ENCODE measurements around the gene TSPAN14.

Gene TSPAN14

DNA sequence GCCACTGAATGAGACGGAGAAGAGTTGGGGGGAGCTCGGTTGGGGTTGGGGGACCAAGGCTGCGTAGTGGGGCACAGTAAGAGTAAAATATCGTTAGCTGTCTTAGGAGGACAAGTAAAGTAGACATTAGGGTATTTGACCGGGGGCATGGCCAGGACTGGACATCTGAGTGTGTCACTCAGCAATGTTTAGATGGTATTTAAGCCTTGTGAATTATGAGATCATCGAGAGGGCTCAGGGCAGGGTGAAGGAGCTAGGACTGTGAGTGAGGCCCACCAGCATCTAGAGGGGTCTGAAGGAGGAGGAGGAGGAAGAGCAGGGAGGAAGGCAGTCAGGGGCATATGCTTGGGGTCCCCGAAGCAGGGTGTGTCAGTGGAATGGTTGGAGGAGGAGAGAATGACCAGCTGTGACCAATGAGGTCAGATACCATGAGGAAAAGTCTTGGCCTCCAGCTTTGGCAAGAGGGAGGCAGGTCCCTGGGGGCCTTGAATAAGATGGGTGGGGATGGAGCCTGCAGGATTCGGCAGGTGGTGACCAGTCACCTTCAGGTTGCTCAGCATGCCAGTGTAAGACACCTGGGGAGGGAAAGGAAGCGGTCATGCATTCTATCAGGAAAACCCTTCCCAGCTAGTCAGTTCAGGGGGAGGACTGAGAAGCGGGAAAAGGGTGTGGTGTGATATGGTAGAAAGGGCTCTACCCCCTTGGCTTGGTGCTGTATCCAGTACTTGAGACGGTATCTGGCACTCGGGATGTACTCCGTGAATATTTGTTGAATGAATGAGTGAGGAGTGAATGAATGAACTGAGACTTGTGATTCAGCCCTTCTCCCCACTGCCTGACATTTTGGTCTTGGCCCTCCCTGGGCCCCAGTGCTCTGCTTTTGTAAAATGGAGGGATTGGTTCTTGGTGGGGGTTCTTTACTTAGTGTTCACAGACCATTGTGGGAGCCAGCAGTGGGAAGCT lies 48.8 kb downstream of the TSPAN14 start:
- peak overlapping the region; percentile 3 for H3K4me3 Mint-ChIP-seq

DNA sequence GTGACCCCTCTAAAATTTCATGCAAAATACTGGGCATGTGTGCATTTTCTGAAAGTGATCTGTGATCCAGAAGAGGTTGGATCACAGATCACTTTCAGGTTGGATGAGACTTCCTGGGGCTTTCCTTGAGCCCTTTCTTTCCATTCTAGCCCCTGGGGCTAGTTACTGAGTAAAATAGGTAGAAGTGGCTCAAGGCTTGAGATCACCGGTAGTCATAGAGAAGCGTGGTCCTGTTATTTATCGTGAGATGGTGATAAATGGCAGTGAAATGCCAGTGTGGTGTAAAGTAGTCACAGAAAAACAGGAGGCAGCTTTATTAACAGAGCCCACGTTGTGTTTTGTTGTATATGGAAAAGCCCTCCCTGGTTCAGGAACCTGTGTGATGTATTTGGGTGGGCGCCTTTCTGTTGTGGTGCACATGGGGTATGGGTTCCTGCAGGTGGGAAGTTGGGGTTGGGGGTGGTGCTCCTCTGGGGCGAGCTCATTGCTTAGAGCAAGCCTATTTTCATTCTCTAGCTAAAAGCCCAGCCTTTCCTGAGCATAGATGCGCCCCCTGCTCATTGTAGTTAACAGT lies 49.6 kb downstream of the TSPAN14 start:
- H3K4me1 Mint-ChIP-seq: peaks cover 73% of the 10 kb centered on the region
- peak overlapping the region; percentile 96 for H3K27ac Mint-ChIP-seq
- peaks cover 4% of the 10 kb centered on the region for H3K36me3 Mint-ChIP-seq (ENCODE audit: low read depth)
- H3K4me3 Mint-ChIP-seq: peak overlapping the region; percentile 3
- H3K27me3 Mint-ChIP-seq: no peaks in the 10 kb centered on the region
- ATAC-seq (peak; percentile 11), DNase-seq (no peak)
- no peaks in the 10 kb centered on the region for H3K9me3 Mint-ChIP-seq

More for the DNA sequence above, 48.8 kb downstream of the TSPAN14 start:
- Mint-ChIP-seq H3K27ac (peak overlapping the region; percentile 96), H3K27me3 (no peaks in the 10 kb centered on the region), H3K4me1 (peaks cover 80% of the 10 kb centered on the region), H3K9me3 (no peaks in the 10 kb centered on the region), H3K36me3 (ENCODE audit: low read depth) (peaks cover 4% of the 10 kb centered on the region)
- DNase-seq: no peak
- ATAC-seq: no peak

- H3K27me3 Mint-ChIP-seq: no peaks in the 10 kb centered on the region
- H3K4me1 Mint-ChIP-seq: peaks cover 67% of the 10 kb centered on the region
- H3K9me3 Mint-ChIP-seq: no peaks in the 10 kb centered on the region
- H3K36me3 Mint-ChIP-seq (ENCODE audit: low read depth): peaks cover 4% of the 10 kb centered on the region
- H3K27ac Mint-ChIP-seq: peak overlapping the region; percentile 96
- DNase-seq (no peak), ATAC-seq (no peak)
- H3K4me3 Mint-ChIP-seq: peak overlapping the region; percentile 3
These were observed 50.2 kb downstream of the TSPAN14 start for GRCh38 chr10:80504158-80504811.

- peak overlapping the region; percentile 96 for H3K27ac Mint-ChIP-seq
- H3K4me3 Mint-ChIP-seq: no peak overlapping the region
- peaks cover 9% of the 10 kb centered on the region for H3K36me3 Mint-ChIP-seq (ENCODE audit: low read depth)
- DNase-seq (no peak), ATAC-seq (no peak)
- H3K27me3 Mint-ChIP-seq: no peaks in the 10 kb centered on the region
- no peaks in the 10 kb centered on the region for H3K9me3 Mint-ChIP-seq
- peaks cover 60% of the 10 kb centered on the region for H3K4me1 Mint-ChIP-seq
These were observed 50.9 kb downstream of the TSPAN14 start for GRCh38 chr10:80504897-80505465.

DNA sequence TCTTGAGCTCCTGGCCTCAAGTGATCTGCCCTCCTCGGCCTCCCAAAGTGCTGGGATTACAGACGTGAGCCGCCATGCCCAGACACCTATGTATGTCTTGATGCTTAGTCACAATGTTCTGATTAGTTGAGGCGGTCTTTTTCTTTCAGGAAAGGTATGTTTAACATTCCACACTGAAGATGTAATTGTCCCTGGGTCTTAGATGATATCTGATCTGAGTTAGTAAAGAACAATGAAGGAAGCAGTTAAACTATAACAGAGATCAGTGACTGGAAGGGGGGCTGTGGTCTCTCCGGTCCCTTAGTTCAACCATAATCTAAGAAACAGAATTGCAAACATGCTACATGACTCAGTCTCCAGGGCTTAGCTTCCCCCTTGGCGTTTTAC lies 52.1 kb downstream of the TSPAN14 start:
- H3K4me1 Mint-ChIP-seq: peaks cover 57% of the 10 kb centered on the region
- ATAC-seq (no peak), DNase-seq (no peak)
- H3K27ac Mint-ChIP-seq: peak overlapping the region; percentile 66
- no peaks in the 10 kb centered on the region for H3K27me3 Mint-ChIP-seq
- H3K4me3 Mint-ChIP-seq: no peak overlapping the region
- H3K36me3 Mint-ChIP-seq (ENCODE audit: low read depth): peaks cover 17% of the 10 kb centered on the region
- H3K9me3 Mint-ChIP-seq: no peaks in the 10 kb centered on the region

DNA sequence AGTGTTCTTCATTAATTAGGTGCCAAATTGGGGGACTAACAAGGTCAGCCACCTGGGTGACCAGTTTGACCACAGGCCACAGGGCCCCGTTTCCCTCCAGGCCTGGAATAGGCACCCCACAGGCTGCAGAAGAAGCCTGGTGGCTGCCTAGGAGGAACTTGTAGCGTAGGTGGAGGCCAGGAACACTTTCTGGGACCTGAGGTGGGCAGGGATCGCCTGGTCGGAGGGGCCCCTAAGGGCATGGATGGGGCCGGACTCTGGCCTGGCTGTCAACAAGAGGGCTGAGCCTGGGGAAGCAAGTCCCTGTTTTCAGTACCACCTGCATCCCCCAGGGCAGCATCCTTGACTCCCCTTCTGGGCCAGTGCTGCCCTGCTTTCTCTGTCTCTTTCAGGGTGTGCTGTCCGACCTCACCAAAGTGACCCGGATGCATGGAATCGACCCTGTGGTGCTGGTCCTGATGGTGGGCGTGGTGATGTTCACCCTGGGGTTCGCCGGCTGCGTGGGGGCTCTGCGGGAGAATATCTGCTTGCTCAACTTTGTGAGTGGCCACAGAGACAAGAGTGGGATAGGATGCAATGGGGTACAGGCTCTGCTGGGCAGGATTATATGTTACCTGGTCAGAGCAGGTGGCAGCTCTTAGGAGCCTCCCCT lies 52.9 kb downstream of the TSPAN14 start:
- Mint-ChIP-seq H3K36me3 (ENCODE audit: low read depth) (peaks cover 18% of the 10 kb centered on the region), H3K27me3 (no peaks in the 10 kb centered on the region), H3K4me3 (no peak overlapping the region), H3K27ac (no peak overlapping the region), H3K9me3 (no peaks in the 10 kb centered on the region), H3K4me1 (peaks cover 55% of the 10 kb centered on the region)
- DNase-seq (no peak), ATAC-seq (no peak)

DNA sequence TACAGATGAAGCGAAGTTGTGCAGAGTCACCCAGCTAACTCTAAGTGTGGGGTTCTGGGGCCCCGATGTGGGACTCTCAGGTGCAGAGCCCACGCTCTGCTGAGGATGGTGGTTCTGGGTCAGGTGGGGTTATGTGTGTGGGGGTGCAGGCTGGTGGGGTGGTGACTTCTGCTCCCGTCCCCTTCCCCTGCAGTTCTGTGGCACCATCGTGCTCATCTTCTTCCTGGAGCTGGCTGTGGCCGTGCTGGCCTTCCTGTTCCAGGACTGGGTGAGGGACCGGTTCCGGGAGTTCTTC lies 54.9 kb downstream of the TSPAN14 start:
- DNase-seq (no peak), ATAC-seq (no peak)
- Mint-ChIP-seq H3K9me3 (no peaks in the 10 kb centered on the region), H3K27me3 (no peaks in the 10 kb centered on the region), H3K27ac (no peak overlapping the region), H3K4me1 (peaks cover 34% of the 10 kb centered on the region), H3K36me3 (ENCODE audit: low read depth) (peaks cover 25% of the 10 kb centered on the region), H3K4me3 (no peak overlapping the region)

GRCh38 chr10:80509403-80510161 lies 55.5 kb downstream of the TSPAN14 start:
- ATAC-seq (no peak), DNase-seq (no peak)
- Mint-ChIP-seq H3K4me3 (no peak overlapping the region), H3K9me3 (no peaks in the 10 kb centered on the region), H3K27ac (peak overlapping the region; percentile 44), H3K4me1 (peaks cover 28% of the 10 kb centered on the region), H3K27me3 (no peaks in the 10 kb centered on the region), H3K36me3 (ENCODE audit: low read depth) (peaks cover 25% of the 10 kb centered on the region)

DNA sequence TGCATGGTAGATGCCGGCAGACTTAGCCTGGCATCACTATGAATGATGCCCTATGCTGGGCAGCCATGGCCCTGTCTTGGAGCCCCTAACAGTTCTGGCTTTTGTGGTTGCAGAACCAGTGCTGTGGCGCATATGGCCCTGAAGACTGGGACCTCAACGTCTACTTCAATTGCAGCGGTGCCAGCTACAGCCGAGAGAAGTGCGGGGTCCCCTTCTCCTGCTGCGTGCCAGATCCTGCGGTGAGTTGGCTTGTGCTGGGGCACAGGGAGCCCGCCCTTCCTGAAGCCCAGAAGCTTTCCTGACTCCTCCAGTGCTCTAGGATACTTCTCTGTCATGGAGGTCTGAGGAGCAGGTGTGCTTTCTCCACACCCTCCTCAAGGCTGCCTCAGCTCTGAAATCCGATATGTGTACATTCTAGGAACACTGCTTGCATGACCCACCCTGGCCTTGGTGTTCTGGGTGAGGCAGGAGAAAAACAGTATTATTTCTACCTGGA lies 58.0 kb downstream of the TSPAN14 start:
- Mint-ChIP-seq H3K36me3 (ENCODE audit: low read depth) (peaks cover 32% of the 10 kb centered on the region), H3K27ac (peak overlapping the region; percentile 73), H3K27me3 (no peaks in the 10 kb centered on the region), H3K4me3 (no peak overlapping the region), H3K4me1 (peaks cover 22% of the 10 kb centered on the region), H3K9me3 (no peaks in the 10 kb centered on the region)
- ATAC-seq (no peak), DNase-seq (no peak)

- Mint-ChIP-seq H3K9me3 (no peaks in the 10 kb centered on the region), H3K27ac (no peak overlapping the region), H3K27me3 (no peaks in the 10 kb centered on the region), H3K4me1 (peaks cover 22% of the 10 kb centered on the region), H3K4me3 (no peak overlapping the region), H3K36me3 (ENCODE audit: low read depth) (peaks cover 32% of the 10 kb centered on the region)
- DNase-seq: no peak
- ATAC-seq: no peak
These were observed 59.0 kb downstream of the TSPAN14 start for GRCh38 chr10:80513106-80513505.

DNA sequence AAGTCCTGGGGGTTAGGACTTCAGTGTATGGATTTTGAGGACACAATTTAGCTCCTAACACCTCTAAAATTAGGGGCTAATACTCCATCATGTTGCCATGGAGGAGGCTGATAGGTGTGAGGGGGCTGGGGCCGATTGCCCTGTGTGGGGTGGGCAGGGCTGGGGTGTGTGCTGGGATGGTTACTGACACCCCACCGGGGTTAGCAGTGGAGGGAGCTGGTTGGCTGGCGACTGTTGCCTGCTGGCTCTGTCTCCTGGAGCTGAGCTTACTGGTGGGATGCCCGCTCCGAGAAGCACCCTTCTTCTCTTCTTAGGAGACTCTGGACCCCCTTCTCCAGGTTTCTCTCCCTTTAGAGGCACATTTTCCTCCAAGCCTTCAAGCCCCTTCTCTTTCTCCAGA lies 61.4 kb downstream of the TSPAN14 start:
- DNase-seq (no peak), ATAC-seq (no peak)
- H3K27me3 Mint-ChIP-seq: no peaks in the 10 kb centered on the region
- H3K4me1 Mint-ChIP-seq: peaks cover 32% of the 10 kb centered on the region
- no peak overlapping the region for H3K4me3 Mint-ChIP-seq
- peak overlapping the region; percentile 46 for H3K27ac Mint-ChIP-seq
- H3K9me3 Mint-ChIP-seq: no peaks in the 10 kb centered on the region
- peaks cover 25% of the 10 kb centered on the region for H3K36me3 Mint-ChIP-seq (ENCODE audit: low read depth)

DNA sequence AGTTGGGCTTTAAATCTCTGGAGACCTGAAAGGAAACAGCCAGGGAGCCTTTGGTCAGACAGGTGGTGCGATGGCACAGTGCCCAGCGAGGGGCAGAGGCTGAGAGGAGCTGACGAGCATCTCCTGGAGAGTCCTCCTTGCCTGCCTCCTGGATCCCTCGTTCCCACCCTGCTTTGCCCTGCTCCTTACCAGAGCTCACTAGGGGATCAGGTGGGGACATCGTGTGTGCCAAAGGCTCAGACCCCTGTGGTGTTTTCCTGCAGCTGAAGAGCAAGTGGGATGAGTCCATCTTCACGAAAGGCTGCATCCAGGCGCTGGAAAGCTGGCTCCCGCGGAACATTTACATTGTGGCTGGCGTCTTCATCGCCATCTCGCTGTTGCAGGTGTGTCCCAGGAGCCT lies 61.8 kb downstream of the TSPAN14 start:
- H3K9me3 Mint-ChIP-seq: no peaks in the 10 kb centered on the region
- no peak for ATAC-seq
- peaks cover 26% of the 10 kb centered on the region for H3K36me3 Mint-ChIP-seq (ENCODE audit: low read depth)
- H3K27ac Mint-ChIP-seq: no peak overlapping the region
- H3K4me3 Mint-ChIP-seq: no peak overlapping the region
- peaks cover 32% of the 10 kb centered on the region for H3K4me1 Mint-ChIP-seq
- no peaks in the 10 kb centered on the region for H3K27me3 Mint-ChIP-seq
- no peak for DNase-seq

- H3K36me3 Mint-ChIP-seq (ENCODE audit: low read depth): peaks cover 22% of the 10 kb centered on the region
- H3K4me3 Mint-ChIP-seq: no peak overlapping the region
- H3K9me3 Mint-ChIP-seq: no peaks in the 10 kb centered on the region
- DNase-seq (no peak), ATAC-seq (peak; percentile 29)
- no peaks in the 10 kb centered on the region for H3K27me3 Mint-ChIP-seq
- peaks cover 26% of the 10 kb centered on the region for H3K4me1 Mint-ChIP-seq
- peak overlapping the region; percentile 49 for H3K27ac Mint-ChIP-seq
These were observed 62.5 kb downstream of the TSPAN14 start for GRCh38 chr10:80516506-80517075.

All from activated naive CD8-positive, alpha-beta T cell treated with anti-CD3 and anti-CD28 coated beads, Interleukin-2, amount 50 U/mL, for 24 hours (primary cell).